PC-9 (cell line): ENCODE data around the gene ZNF555. TPM values are rescaled to one million over a fixed set of nuclear protein-coding genes. Genes with fewer than 3 reads are reported as not detected.
A peak's percentile ranks its signal among the peaks of the same experiment; 100 is the strongest.
"Not testable (repeated sequence)": the region's sequence is repeated elsewhere in the genome, so short reads cannot be mapped to it uniquely, and the experiment has no call there.

ENCODE experiments used
- BruUV-seq: library from RNA; stranded (reverse); fragments of 400-500 nt; replicated peaks from 2 replicates; lab custom pipeline; 2021; lab: Mats Ljungman, UMichigan
- CTCF ChIA-PET: fragments of 300-600 bp; sonication (Branson Sonifier 250); formaldehyde crosslinking; loops from one replicate; lab custom pipeline; 2022; ENCODE audit warnings: antibody characterized with exemption; lab: Charles Lee
- POLR2A ChIA-PET: fragments of 300-600 bp; sonication (Branson Sonifier 250); formaldehyde crosslinking; loops from one replicate; lab custom pipeline; 2022; ENCODE audit warnings: antibody characterized with exemption; ENCODE audit not compliant: unreplicated experiment; lab: Charles Lee
- DNase-seq, 2 experiments: peaks; one replicate each; pipeline versions ENCODE4 v3.0.0 to v3.0.0-alpha.2; 2015 to 2022; ENCODE audit warnings: mixed read lengths in 1 of 2
- H2AFZ ChIP-seq: fragments of 200-600 bp; sonication (generic); 2 replicates; pipeline ENCODE4 v1.8.1; 2017; ENCODE audit warnings: antibody characterized with exemption
- H3F3A ChIP-seq: fragments of 200-600 bp; sonication (generic); 2 replicates; pipeline ENCODE4 v1.8.1; 2017; ENCODE audit warnings: antibody characterized with exemption, mild to moderate bottlenecking, low read depth; ENCODE audit not compliant: insufficient read depth
- H3K27ac ChIP-seq: fragments of 200-600 bp; sonication (generic); 2 replicates; pipeline ENCODE4 v1.6.1; 2016; ENCODE audit warnings: mixed run types
- H3K27me3 ChIP-seq: fragments of 200-600 bp; sonication (generic); 2 replicates; pipeline ENCODE4 v1.6.1; 2016; ENCODE audit warnings: low read depth, mixed run types; ENCODE audit not compliant: insufficient read depth
- H3K36me3 ChIP-seq: fragments of 200-600 bp; sonication (generic); 2 replicates; pipeline ENCODE4 v1.6.1; 2016; ENCODE audit warnings: low read depth, mixed run types
- H3K4me1 ChIP-seq: fragments of 200-600 bp; sonication (generic); replicated peaks from 2 replicates; pipeline ENCODE4 v1.6.1; 2016; ENCODE audit warnings: mixed run types; ENCODE audit not compliant: insufficient read depth
- H3K4me2 ChIP-seq: fragments of 200-600 bp; sonication (generic); 2 replicates; pipeline ENCODE4 v1.6.1; 2017; ENCODE audit warnings: mixed run types
- H3K4me3 ChIP-seq: fragments of 200-600 bp; sonication (generic); 2 replicates; pipeline ENCODE4 v1.6.1; 2016; ENCODE audit warnings: mixed run types
- H3K79me2 ChIP-seq: fragments of 200-600 bp; sonication (generic); 2 replicates; pipeline ENCODE4 v1.6.1; 2017; ENCODE audit warnings: low read depth, mixed run types
- H3K9me2 ChIP-seq: fragments of 200-600 bp; sonication (generic); 2 replicates; pipeline ENCODE4 v1.8.1; 2017; ENCODE audit warnings: mild to moderate bottlenecking; ENCODE audit not compliant: insufficient read depth
- H3K9me3 ChIP-seq: fragments of 200-600 bp; sonication (generic); 2 replicates; pipeline ENCODE4 v1.8.1; 2016; ENCODE audit warnings: low read depth; ENCODE audit not compliant: insufficient read depth
- H4K20me1 ChIP-seq: fragments of 200-600 bp; sonication (generic); 2 replicates; pipeline ENCODE4 v1.8.1; 2017; ENCODE audit not compliant: insufficient read depth
- CTCF ChIP-seq: fragments of 200-600 bp; sonication (generic); conservative IDR thresholded peaks from 2 replicates; pipeline ENCODE4 v1.6.1; 2017; ENCODE audit warnings: mixed run types, antibody characterized with exemption, mild to moderate bottlenecking, moderate library complexity
- EZH2 ChIP-seq: fragments of 200-600 bp; sonication (generic); IDR thresholded peaks from 2 replicates; pipeline ENCODE4 v1.8.0; 2017; ENCODE audit warnings: antibody characterized with exemption, low read depth
- intact Hi-C: fragments of 100-400 bp; cut with micrococcal nuclease; formaldehyde crosslinking; loops from one replicate; pipeline ENCODE4 v1.10.0; 2022; ENCODE audit not compliant: unreplicated experiment
- total RNA-seq: library from RNA; stranded (reverse); gene quantifications from 2 replicates; pipeline ENCODE4 v1.2.3, GENCODE V29; 2021

ZNF555 gene
- total RNA-seq, 1 experiment from 2014 or later, result 2.2 TPM

- no peaks in the 10 kb centered on the region for H3F3A ChIP-seq
- H3K79me2 ChIP-seq, result peaks cover 36% of the 10 kb centered on the region
- ChIA-PET POLR2A (interaction anchor here (0.6 to 1.0 kb wide), 3 partner anchors 8 to 687 kb away, joined by 3 to 4 read pairs (median 3); no protein-coding TSS in a partner anchor), CTCF (interaction anchor here (0.6 kb wide), 1 partner anchor 921 kb away, joined by 3 read pairs; no protein-coding TSS in a partner anchor)
- no peaks in the 10 kb centered on the region for H3K36me3 ChIP-seq
- BruUV-seq, result no TSS peak
- H3K27ac ChIP-seq, result no peak within 1 kb of the TSS
- H3K4me2 ChIP-seq, result peak within 1 kb of the TSS; percentile 80
- peak; percentile 95 to 96 for DNase-seq
- no peaks in the 10 kb centered on the region for H4K20me1 ChIP-seq
- H3K4me3 ChIP-seq, result peak within 1 kb of the TSS; percentile 79
- no peaks in the 10 kb centered on the region for H3K9me2 ChIP-seq
- H2AFZ ChIP-seq, result peak within 1 kb of the TSS; percentile 88
- H3K4me1 ChIP-seq, result no peaks in the 10 kb centered on the region
- no peaks in the 10 kb centered on the region for H3K9me3 ChIP-seq
- no peaks in the 10 kb centered on the region for H3K27me3 ChIP-seq
- intact Hi-C loops, result loop anchor here (2.0 kb wide), 1 partner anchor 44 kb away; the partner anchor contains the start of gene ZNF77
- no peak for TF ChIP-seq EZH2
Measured at GRCh38 chr19:2900296-2901252, 59.3 kb downstream of the ZNF555 start, which contains the start of gene ZNF57. Gene ZNF57, plus strand, starts transcription at chr19:2900928. Its CDS starts 118 bp downstream, at chr19:2901046.

GRCh38 chr19:2902590-2903218, 61.4 kb downstream of the ZNF555 start:
- H3K4me3 ChIP-seq, result no peak overlapping the region
- no peaks in the 10 kb centered on the region for H3K9me2 ChIP-seq
- ChIA-PET POLR2A (no interaction called here), CTCF (no interaction called here)
- intact Hi-C loops, result no loop called here
- no peaks in the 10 kb centered on the region for H3K9me3 ChIP-seq
- TF ChIP-seq CTCF (no peak), EZH2 (no peak)
- no peak overlapping the region for H2AFZ ChIP-seq
- peaks cover 36% of the 10 kb centered on the region for H3K79me2 ChIP-seq
- DNase-seq, result no peak
- no peaks in the 10 kb centered on the region for H3K27me3 ChIP-seq
- no peaks in the 10 kb centered on the region for H3K36me3 ChIP-seq
- H3F3A ChIP-seq, result no peaks in the 10 kb centered on the region
- no peak overlapping the region for H3K27ac ChIP-seq
- no peak overlapping the region for H3K4me2 ChIP-seq
- BruUV-seq, result no TSS peak
- H3K4me1 ChIP-seq, result no peaks in the 10 kb centered on the region
- H4K20me1 ChIP-seq, result no peaks in the 10 kb centered on the region

GRCh38 chr19:2903326-2903725, 62.1 kb downstream of the ZNF555 start:
- DNase-seq, POLR2A ChIA-PET, intact Hi-C loops, H3K9me2 ChIP-seq, H3K4me1 ChIP-seq, H3K36me3 ChIP-seq, BruUV-seq, H3K9me3 ChIP-seq, H3K27me3 ChIP-seq, H3K27ac ChIP-seq, CTCF ChIA-PET, H3K4me3 ChIP-seq, H3K4me2 ChIP-seq, H2AFZ ChIP-seq, H4K20me1 ChIP-seq, H3F3A ChIP-seq: not testable (repeated sequence)
- peaks cover 36% of the 10 kb centered on the region for H3K79me2 ChIP-seq
